Transverse colon (tissue), 4 donors: ENCODE measurements around the gene GPR153. TPM values are rescaled to one million over a fixed set of nuclear protein-coding genes. Genes with fewer than 3 reads are reported as not detected.

Experiments used
- DNase-seq: peaks from one replicate; pipeline ENCODE4 v3.0.0-alpha.2; 2019
- H3K27ac ChIP-seq, 4 donors: fragments of 200-600 bp; sonication (generic); 2 replicates each; pipeline ENCODE4 v1.5.1; 2016 to 2018; ENCODE audit warnings: inconsistent platforms in 4 of 4
- H3K27me3 ChIP-seq: fragments of 200-600 bp; sonication (generic); 2 replicates; pipeline ENCODE4 v1.5.1; 2017; ENCODE audit warnings: inconsistent platforms
- H3K36me3 ChIP-seq, 4 donors: fragments of 200-600 bp; sonication (generic); 2 replicates each; pipeline ENCODE4 v1.5.1; 2017 to 2019; ENCODE audit warnings: inconsistent platforms in 4 of 4
- H3K4me1 ChIP-seq, 4 donors: fragments of 200-600 bp; sonication (generic); 2 replicates each; pipeline ENCODE4 v1.5.1; 2017 to 2020; ENCODE audit warnings: inconsistent platforms in 4 of 4
- H3K4me3 ChIP-seq, 4 donors: fragments of 200-600 bp; sonication (generic); 1 replicate in 1 of 4; 2 replicates in 3 of 4; pipeline versions ENCODE4 v1.5.1 to v1.6.1; 2017 to 2019; ENCODE audit warnings: inconsistent platforms in 4 of 4
- H3K9me3 ChIP-seq, 2 donors: fragments of 200-600 bp; sonication (generic); 2 replicates each; pipeline ENCODE4 v1.5.1; 2017 to 2019; ENCODE audit warnings: inconsistent platforms in 2 of 2
- CTCF ChIP-seq, 5 experiments: fragments of 200-600 bp in 3 of 5; fragments of 450-650 bp in 2 of 5; sonication (generic) in 3 of 5; IDR thresholded peaks; 1 replicate in 2 of 5; 2 replicates in 3 of 5; pipeline ENCODE4 v1.5.1; 2016 to 2017; ENCODE audit warnings: antibody characterized with exemption in 5 of 5, inconsistent platforms in 3 of 5, mild to moderate bottlenecking in 2 of 5, moderate library complexity in 1 of 5
- EP300 ChIP-seq: sonication (generic); formaldehyde crosslinking; IDR thresholded peaks from one replicate; pipeline ENCODE4 v1.6.1; 2017; ENCODE audit warnings: antibody characterized with exemption, low read depth
- POLR2A ChIP-seq: fragments of 450-650 bp; IDR thresholded peaks from one replicate; pipeline ENCODE4 v1.6.1; 2016; ENCODE audit warnings: antibody characterized with exemption, mild to moderate bottlenecking, moderate library complexity
- POLR2AphosphoS5 ChIP-seq, 3 donors: sonication (generic); formaldehyde crosslinking; IDR thresholded peaks; one replicate each; pipeline ENCODE4 v1.6.1; 2016; ENCODE audit warnings: antibody characterized with exemption in 3 of 3
- WGBS, 2 donors: methylation state at CpG; one replicate each; pipeline ENCODE4 v1.1.5; 2018; ENCODE audit warnings: low coverage in 1 of 2; 5-methylcytosine and 5-hydroxymethylcytosine counted together
- in situ Hi-C, 4 donors: fragments of 200-750 bp; cut with MboI; loops; one replicate each; pipeline versions ENCODE4 v1.15.0 to v1.15.1; 2017; ENCODE audit warnings: low sequenced_read_pairs in 3 of 4, low pct_ligation_motif_present in 1 of 4, low pct_unique_long_range_greater_than_20kb in 1 of 4
- intact Hi-C: fragments of 100-400 bp; cut with DNase I; formaldehyde crosslinking; loops from one replicate; pipeline ENCODE4 v1.15.1; 2023; ENCODE audit warnings: low total_unique reads
- total RNA-seq, 4 donors: library from RNA; depleted of rRNA; stranded (reverse); fragments of >200 nt; gene quantifications; one replicate each; pipeline ENCODE4 v1.1.0, GENCODE V29; 2016

GPR153 gene
- total RNA-seq, 4 donors from 2014 or later = 15.6 to 38.2 (median 27.8) TPM

GRCh38 chr1:6239950-6240768 is 20.7 kb downstream of the GPR153 start:
- H3K27me3 ChIP-seq = peaks cover 66% of the 10 kb centered on the region
- TF ChIP-seq POLR2A (no peak), EP300 (no peak), POLR2AphosphoS5 (IDR thresholded peaks at IDR 0.05) (no peak), CTCF (IDR thresholded peaks at IDR 0.05) (no peak)
- H3K27ac ChIP-seq = no peak overlapping the region
- peaks cover 5 to 19% (median 13%) of the 10 kb centered on the region in 4 donors for H3K4me1 ChIP-seq
- intact Hi-C loops = no loop called here
- no peaks in the 10 kb centered on the region for H3K36me3 ChIP-seq
- in situ Hi-C loops = loop anchor here in 2 of 4 donors (10.0 to 25.0 kb wide), 2 partner anchors 105 to 172 kb away; partner anchors contain the start of genes ESPN (in 1 of the 2) and HES2 (in 1 of the 2)
- 28 to 51% methylated on average over 2 to 16 of the region's 17 CpGs for WGBS, 2 donors
- H3K4me3 ChIP-seq = no peak overlapping the region
- no peaks in the 10 kb centered on the region for H3K9me3 ChIP-seq
- no peak for DNase-seq

GRCh38 chr1:6239213-6239752 is 21.6 kb downstream of the GPR153 start:
- no peaks in the 10 kb centered on the region for H3K36me3 ChIP-seq
- no peak overlapping the region for H3K27ac ChIP-seq
- WGBS, 2 donors = 49 to 61% methylated on average over 4 to 7 of the region's 7 CpGs
- no peak for TF ChIP-seq CTCF (IDR thresholded peaks at IDR 0.05)
- TF ChIP-seq EP300 = no peak
- no peak for TF ChIP-seq POLR2AphosphoS5 (IDR thresholded peaks at IDR 0.05)
- no peak for TF ChIP-seq POLR2A
- DNase-seq = no peak
- in situ Hi-C loops (loop anchor here in 1 of 4 donors (25.0 kb wide), 1 partner anchor 173 kb away; the partner anchor contains the start of genes ESPN and HES2), intact Hi-C loops (no loop called here)
- H3K9me3 ChIP-seq = no peaks in the 10 kb centered on the region
- no peak overlapping the region for H3K4me3 ChIP-seq
- peaks cover 59% of the 10 kb centered on the region for H3K27me3 ChIP-seq
- H3K4me1 ChIP-seq = peaks cover 12 to 27% (median 19%) of the 10 kb centered on the region in 4 donors

GRCh38 chr1:6237093-6237492 is 23.8 kb downstream of the GPR153 start:
- Histone ChIP-seq H3K27ac (no peak overlapping the region), H3K4me1 (peaks cover 12 to 23% (median 16%) of the 10 kb centered on the region in 4 donors), H3K4me3 (no peak overlapping the region), H3K36me3 (peaks cover 0 to 13% (median 0%) of the 10 kb centered on the region in 4 donors), H3K9me3 (no peaks in the 10 kb centered on the region), H3K27me3 (peaks cover 37% of the 10 kb centered on the region)
- intact Hi-C loops = no loop called here
- no peak for DNase-seq
- 95 to 100% methylated on average over 4 of the region's 4 CpGs for WGBS, 2 donors
- in situ Hi-C loops = loop anchor here in 1 of 4 donors (25.0 kb wide), 1 partner anchor 175 kb away; the partner anchor contains the start of genes ESPN and HES2
- no peak for TF ChIP-seq POLR2A
- no peak for TF ChIP-seq EP300
- no peak for TF ChIP-seq POLR2AphosphoS5 (IDR thresholded peaks at IDR 0.05)
- no peak for TF ChIP-seq CTCF (IDR thresholded peaks at IDR 0.05)

- Histone ChIP-seq H3K4me3 (peak overlapping the region; percentile 63 to 95 (median 76)), H3K36me3 (peaks cover 0 to 25% (median 7%) of the 10 kb centered on the region in 4 donors), H3K27me3 (peaks cover 19% of the 10 kb centered on the region), H3K27ac (peak overlapping the region; percentile 71 to 87 (median 83)), H3K9me3 (no peaks in the 10 kb centered on the region), H3K4me1 (peaks cover 8 to 16% (median 12%) of the 10 kb centered on the region in 4 donors)
- WGBS, 2 donors = 0% methylated on average over 2 to 21 of the region's 30 CpGs
- in situ Hi-C loops (loop anchor here in 1 of 4 donors (25.0 kb wide), 1 partner anchor 177 kb away; the partner anchor contains the start of genes ESPN and HES2), intact Hi-C loops (no loop called here)
- DNase-seq = peak; percentile 74
- TF ChIP-seq CTCF (IDR thresholded peaks at IDR 0.05) = no peak
- TF ChIP-seq EP300 = no peak
- no peak for TF ChIP-seq POLR2AphosphoS5 (IDR thresholded peaks at IDR 0.05)
- TF ChIP-seq POLR2A = no peak
These were observed 25.6 kb downstream of the GPR153 start for GRCh38 chr1:6235296-6235677.
